Eye (tissue), 1 donor: ENCODE data around the gene YLPM1.

Experiments used
- DNase-seq: peaks from one replicate; pipeline ENCODE4 v3.0.0-alpha.2; 2015

The YLPM1 gene

GRCh38 chr14:74846168-74846567 is 83.1 kb downstream of the YLPM1 start:
- peak; percentile 80 for DNase-seq

- DNase-seq: no peak
These were observed 84.0 kb downstream of the YLPM1 start for GRCh38 chr14:74846968-74847665.

GRCh38 chr14:74848768-74849167 is 85.7 kb downstream of the YLPM1 start:
- no peak for DNase-seq

DNA sequence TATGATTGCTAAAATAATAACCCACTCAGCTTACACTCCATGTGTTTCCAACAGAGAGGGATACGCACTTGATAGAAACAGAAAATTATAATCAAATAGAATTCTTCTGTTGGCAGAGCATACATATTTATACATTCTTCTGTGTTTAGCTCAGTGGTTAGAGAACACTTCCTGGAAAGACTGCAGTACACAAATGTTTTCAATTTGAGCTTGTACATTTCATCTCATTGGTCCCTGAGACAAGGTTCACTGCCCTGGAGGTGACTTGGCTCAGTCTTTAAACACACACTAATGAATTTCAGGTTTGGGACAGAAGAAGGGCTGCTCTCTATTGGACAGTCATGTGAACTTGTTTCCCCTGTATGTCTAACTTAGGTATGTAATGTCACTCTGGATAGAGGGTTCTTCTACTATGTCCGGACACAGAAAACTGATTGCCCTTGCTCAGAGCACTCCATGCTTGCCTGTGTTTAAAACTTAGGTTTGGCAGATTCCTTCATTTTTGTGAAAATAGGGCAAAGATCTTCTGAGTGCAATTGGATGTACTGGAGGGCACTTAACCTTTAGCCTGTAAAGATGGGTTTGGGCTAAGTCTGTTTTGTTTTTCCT is 89.9 kb downstream of the YLPM1 start:
- peak; percentile 74 for DNase-seq

GRCh38 chr14:74853581-74853980 is 90.5 kb downstream of the YLPM1 start:
- DNase-seq: no peak

DNA sequence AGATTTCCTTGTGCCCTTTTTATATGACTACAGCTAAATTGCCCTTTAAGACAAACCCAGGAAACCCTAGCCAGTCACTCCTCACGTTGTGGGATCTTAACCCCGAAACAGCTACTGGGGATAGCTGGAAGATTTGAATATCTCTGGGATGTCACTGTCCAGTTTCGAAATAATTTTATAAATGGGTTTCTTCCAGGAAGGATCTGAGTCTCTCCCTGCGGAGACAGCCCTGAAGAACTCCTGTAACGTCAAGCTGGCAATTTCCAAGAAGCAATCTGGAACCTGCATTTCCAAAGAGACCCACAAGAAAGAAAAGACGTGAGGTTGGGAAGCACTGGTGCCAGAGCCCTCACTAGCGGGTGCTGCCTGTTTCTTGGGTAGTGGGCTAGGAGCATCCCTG is 91.9 kb downstream of the YLPM1 start:
- DNase-seq: no peak

DNA sequence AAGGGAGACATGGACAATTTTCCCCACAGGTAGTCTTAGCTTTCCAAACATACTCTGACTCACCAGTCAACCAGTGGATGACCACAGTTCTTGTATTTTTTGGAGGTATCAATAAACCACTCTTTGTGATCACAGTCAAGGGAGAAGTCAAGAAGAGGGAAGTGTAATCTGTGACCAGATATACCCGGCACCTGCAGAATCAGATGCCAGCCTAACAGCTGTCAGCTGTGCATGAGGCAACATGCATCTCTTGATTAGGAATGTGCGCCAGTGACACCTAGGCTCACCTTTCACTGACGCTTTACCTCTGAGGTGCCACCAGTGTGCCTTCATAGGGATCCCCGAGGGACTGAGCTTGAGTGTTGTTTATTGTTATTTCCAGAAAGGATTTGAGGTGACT is 92.8 kb downstream of the YLPM1 start:
- DNase-seq: no peak

GRCh38 chr14:74856366-74856765 is 93.2 kb downstream of the YLPM1 start:
- no peak for DNase-seq

GRCh38 chr14:74858022-74858421 is 94.9 kb downstream of the YLPM1 start:
- no peak for DNase-seq

GRCh38 chr14:74859757-74860552 is 96.8 kb downstream of the YLPM1 start:
- no peak for DNase-seq

GRCh38 chr14:74860899-74861733 is 98.0 kb downstream of the YLPM1 start:
- peak; percentile 95 for DNase-seq

- no peak for DNase-seq
These were observed 98.6 kb downstream of the YLPM1 start for GRCh38 chr14:74861734-74862090.

- DNase-seq: no peak
These were observed 100.2 kb downstream of the YLPM1 start for GRCh38 chr14:74863274-74863673.

GRCh38 chr14:74864198-74864597 is 101.1 kb downstream of the YLPM1 start:
- DNase-seq: no peak

DNA sequence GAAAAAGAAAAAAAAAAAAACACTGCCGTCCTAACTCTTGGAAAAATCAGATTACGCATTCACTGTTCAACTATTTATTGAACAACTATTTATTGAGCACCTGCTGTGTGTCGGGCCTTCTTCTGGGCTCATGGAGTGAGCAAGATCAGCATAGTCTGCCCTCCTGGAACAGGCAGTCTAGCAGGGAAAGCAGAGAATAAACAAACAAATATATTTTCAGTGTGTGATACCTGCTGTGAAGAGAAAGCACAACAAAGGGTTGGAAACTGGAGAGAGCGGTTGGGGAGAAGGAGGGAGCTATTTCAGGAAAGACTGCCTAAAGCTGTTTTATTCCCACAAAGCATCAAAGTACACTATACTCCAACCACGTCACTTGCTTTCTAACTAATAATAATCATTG is 102.0 kb downstream of the YLPM1 start:
- no peak for DNase-seq

DNA sequence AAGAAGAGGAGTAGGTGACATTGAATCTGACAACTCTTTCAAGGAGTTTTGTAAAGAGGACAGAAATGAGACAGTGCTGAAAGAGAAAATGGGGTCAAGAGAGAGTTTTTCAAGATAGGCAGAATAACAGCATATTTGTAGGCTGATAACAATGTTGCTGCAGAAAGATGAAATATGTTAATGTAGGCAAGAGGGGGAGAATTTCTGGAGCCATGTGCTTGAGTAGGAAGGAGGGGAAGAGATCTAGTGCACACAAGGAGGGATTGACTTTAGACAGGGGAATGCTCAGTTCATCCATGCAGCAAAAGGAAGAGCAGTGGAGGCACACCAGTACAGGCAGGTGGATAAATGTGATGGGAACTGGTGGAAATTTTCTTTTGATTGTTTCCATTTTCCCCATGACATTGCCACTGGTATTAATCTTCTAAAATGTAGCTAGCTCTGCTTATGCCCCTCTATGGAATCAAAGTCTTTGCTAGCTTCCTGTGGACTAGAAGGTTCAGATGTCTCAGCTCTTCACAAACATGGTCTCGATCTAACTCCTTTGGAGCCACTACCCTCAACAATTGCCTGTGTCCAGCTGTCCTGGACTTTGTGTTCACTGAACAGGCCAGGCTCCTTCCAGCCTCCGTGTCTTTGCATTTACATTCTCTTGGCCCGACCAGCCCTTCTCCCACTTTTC is 103.7 kb downstream of the YLPM1 start:
- DNase-seq: no peak

DNA sequence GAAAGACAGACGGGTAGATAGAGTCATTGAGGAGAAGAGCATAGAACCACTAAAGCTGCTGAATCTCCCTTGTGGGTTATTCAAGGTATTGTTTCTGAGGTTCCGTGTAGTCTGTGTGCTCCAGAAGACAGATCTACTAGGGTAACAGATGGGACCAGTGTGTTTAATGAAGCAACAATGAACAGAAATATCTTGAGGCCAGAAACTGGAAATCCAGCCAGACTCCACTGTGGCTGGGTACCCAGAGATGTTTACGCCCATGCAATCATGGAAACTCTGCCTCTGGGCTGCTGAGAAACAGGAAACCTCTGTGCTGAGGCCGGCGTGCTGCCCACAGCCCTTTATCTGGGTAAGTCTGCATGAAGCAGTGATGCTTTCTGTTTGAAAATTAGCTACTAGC is 104.6 kb downstream of the YLPM1 start:
- peak; percentile 23 for DNase-seq

DNA sequence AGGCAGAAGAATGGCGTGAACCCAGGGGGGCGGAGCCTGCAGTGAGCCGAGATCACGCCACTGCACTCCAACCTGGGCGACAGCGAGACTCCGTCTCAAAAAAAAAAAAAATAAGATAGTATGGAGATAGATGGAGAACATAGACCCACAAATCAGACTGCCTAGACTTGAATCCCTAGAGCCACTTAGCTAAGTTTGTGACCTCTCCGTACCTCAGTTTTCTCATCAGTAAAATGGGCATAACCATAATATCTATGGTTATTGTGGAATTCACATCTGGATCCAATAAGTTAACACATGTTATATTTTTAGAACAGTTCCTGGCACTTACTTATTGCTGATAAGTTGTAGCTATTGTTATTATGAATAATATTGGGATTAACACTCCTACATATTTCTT is 105.6 kb downstream of the YLPM1 start:
- no peak for DNase-seq

DNA sequence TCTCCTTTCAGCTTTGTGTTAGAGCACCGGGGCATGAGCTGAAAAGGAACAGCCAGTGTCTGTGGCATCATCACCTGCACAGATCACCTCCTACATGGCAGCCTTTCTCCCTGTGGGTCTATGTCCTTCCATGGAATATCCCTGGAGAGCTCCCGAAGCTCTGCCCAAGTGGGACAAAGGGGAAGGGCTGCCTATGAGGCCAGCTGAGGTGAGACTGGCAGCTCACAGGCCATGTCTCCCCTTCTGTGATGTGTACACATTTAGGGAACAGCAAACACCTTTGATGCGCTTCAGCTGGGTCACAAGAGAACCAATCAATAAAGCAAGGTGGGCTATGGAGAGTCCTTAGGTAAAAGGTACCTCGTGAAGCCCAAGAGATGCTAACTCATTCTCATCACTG is 108.7 kb downstream of the YLPM1 start:
- DNase-seq: no peak

DNA sequence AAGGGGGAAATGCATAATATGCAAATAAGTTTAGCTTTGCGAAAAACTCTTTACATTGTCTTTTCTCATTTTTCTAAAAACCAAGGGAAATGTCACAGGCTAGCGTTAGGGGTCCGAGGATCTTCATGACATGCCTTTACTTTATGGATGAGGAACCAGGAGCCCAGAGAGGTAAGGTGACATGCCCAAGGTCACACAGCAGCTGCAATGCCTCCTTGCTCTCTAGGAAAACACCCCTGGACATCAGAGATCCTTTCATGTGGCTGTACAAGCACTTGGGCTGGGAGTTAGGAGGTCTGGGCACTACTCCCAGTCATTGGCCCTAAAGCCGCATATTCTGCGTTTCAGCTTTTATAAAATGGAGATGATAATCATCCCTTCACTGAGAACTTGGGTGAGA is 112.1 kb downstream of the YLPM1 start:
- no peak for DNase-seq

- no peak for DNase-seq
These were observed 113.1 kb downstream of the YLPM1 start, which contains the start of gene PROX2 for GRCh38 chr14:74875941-74876913. PROX2 (minus strand) TSS chr14:74876145; CDS start chr14:74863834, 12,311 bp downstream.
